Activated T-cell treated with anti-CD3 and anti-CD28 coated beads for 1 hour (primary cell): ENCODE measurements around the gene FOCAD.
"Not testable (repeated sequence)": the region's sequence is repeated elsewhere in the genome, so short reads cannot be mapped to it uniquely, and the experiment has no call there.

Source experiments
- DNase-seq: peaks from one replicate; pipeline ENCODE4 v3.0.0-alpha.2; 2020; ENCODE audit warnings: low read depth

The FOCAD gene

DNA sequence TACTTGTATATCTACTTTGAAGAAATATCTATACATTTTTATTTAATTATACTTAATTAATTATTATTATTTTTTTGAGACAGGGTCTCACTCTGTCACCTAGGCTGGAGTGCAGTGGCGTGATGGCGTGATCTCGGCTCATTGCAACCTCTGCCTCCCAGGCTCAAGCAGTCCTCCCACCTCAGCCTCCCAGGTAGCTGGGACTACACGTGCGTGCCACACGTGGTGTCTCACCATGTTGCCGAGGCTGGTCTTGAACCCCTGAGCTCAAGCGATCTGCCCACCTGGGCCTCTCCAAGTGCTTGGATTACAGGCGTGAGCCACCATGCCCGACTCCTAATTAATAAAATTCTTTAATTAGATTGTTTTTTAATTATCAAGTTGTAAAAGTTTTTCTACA, 10.5 kb upstream of the FOCAD start:
- DNase-seq, result not testable (repeated sequence)

GRCh38 chr9:20681467-20681866, 2.6 kb upstream of the FOCAD start:
- DNase-seq, result no peak

DNA sequence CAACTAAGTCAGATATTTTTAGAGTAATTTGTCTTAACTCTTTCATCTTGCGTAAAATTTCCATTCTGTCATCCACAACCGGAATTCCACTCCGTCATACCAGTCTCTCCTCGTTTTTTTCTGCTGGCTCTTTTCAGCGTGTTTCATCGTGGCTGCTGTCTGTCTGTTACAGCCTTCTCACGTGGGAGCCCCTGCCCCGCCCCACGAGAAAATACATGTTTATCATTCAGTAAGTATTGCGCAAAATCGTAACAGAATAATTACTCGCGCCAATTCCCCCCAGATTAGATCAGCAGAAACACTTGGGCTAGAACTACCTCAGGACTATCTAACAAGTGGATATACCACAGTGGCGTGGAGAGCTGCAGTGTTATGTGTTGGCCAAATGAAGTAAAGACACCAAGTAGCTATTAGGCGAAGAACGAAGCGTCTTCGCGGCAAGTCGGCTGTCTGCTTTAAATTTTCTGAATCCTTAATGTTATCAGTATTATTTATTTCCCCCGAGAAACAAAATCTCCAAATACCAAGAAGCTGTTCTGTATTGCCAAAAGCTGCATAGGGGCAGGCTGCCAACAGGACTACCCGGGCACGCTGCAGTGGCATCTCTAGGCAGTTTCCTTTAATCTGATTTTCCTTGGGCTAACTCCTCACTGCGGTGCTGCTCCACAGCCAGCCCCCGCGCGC, 566 bp upstream of the FOCAD start:
- DNase-seq, result peak; percentile 25

GRCh38 chr9:20684875-20685696, 1.0 kb downstream of the FOCAD start:
- no peak for DNase-seq

GRCh38 chr9:20685769-20686168, 1.7 kb downstream of the FOCAD start:
- DNase-seq, result no peak

GRCh38 chr9:20689833-20690232, 5.8 kb downstream of the FOCAD start:
- DNase-seq, result no peak

DNA sequence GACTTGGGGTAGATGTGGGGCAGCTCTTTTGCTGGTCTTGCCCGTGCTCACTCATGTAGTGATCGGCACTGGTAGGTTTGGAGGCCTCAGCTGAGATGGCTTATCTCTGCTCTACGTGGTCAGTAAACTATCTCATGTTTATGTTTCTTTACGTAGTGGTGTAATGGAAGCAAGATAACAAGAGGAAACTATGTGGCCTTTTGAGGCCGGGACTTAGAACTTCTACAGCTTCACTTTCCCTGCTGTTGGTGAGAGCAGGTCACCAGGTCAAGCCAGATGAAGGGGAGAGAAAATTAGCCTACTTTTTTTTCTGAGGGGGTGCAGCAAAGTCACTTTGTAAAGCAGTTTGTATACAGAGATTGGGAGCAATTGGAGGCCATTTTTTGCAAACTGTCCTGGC, 8.5 kb downstream of the FOCAD start:
- no peak for DNase-seq

DNA sequence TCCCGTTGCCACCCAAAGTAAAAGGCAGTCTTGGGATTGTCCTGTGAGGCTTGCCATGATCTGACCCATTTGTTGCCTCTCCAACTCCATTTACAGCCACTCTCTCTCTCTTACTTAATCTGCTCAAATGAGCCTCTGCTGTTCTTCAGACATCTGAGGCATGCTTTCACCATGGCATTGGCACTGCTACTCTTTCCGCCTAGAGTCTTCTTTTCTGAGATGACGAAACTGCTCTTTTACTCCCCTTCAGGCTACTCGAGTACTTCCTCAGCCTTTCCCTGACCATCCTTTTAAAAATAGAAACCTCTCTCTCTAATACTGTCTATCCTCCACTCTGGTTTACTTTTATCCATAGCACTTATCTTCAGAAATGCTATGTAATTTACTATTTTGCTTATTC, 9.0 kb downstream of the FOCAD start:
- no peak for DNase-seq

- DNase-seq, result no peak
Measured at GRCh38 chr9:20694248-20694647, 10.2 kb downstream of the FOCAD start.

DNA sequence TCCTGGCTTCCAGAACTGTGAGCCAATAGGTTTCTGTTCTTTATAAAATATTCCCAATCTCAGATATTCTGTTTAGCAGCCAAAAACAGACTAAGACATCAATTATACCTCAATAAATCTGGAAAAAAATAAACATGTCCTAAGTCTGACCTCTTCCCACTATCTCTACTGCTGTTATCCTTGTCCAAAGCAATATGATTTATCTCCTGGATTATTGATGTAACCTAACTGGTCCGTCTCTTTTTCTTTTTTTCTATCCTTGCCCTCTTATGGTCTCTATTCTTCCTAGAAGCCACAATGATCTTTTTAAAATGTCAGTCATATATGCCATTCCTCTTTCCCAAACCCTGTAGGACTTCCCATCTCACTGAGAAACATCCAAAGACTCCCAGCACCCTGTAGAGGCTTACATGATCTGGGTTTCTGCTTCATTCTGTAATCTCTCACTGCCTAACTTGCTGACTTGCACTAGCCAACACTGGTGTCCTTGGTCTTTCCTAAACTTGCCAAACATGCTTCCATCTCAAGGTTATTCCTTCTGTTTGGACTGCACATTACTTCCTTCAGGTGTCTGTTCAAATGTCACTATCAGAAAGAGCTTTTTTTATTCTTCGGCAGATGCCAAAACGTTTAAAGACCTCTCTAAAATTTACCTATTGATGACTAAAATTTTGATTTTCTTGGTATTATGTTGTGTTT, 13.1 kb downstream of the FOCAD start:
- DNase-seq, result no peak

DNA sequence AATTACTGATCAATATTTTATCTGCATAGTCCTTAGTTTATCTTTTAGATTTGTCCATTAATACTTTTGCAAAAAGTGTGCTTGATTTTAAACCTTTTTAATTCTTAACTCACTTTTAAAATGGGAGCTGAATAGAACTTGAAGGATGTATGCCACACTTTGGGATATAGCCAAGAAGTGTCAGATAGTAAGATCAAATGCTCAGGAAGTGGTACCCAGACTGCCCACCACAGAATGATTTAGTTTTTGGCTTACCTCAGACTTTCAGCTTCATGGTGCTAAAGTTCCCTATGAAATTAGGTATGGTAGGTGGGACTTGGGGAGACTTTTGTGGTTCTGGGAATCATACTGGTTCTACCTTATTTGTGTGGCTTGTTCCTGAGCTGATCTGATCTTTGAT, 14.7 kb downstream of the FOCAD start:
- no peak for DNase-seq

GRCh38 chr9:20701060-20701459, 17.0 kb downstream of the FOCAD start:
- no peak for DNase-seq

GRCh38 chr9:20702570-20702969, 18.5 kb downstream of the FOCAD start:
- no peak for DNase-seq

- no peak for DNase-seq
Measured at GRCh38 chr9:20703146-20703545, 19.1 kb downstream of the FOCAD start.

DNA sequence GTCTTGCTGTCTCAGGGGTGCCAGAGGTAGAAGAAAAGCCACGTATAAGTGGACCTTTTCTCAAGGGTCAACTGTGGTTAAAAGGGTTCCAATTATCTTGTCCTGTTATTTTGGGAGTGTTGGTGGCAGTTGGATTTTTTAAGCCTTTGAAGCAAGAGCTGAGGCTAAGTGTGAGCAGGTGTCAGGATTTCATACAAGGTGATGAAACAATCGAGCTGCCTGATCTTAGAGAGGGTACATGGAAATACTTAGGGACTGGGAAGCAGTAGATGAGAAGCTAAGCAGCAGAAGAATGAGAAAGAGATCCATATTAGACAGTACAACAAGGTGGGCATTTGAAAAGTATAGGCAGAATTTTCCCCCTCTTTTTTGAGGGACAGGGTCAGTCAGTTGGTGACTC, 23.6 kb downstream of the FOCAD start:
- DNase-seq, result no peak

- no peak for DNase-seq
Measured at GRCh38 chr9:20713172-20713571, 29.1 kb downstream of the FOCAD start.

DNA sequence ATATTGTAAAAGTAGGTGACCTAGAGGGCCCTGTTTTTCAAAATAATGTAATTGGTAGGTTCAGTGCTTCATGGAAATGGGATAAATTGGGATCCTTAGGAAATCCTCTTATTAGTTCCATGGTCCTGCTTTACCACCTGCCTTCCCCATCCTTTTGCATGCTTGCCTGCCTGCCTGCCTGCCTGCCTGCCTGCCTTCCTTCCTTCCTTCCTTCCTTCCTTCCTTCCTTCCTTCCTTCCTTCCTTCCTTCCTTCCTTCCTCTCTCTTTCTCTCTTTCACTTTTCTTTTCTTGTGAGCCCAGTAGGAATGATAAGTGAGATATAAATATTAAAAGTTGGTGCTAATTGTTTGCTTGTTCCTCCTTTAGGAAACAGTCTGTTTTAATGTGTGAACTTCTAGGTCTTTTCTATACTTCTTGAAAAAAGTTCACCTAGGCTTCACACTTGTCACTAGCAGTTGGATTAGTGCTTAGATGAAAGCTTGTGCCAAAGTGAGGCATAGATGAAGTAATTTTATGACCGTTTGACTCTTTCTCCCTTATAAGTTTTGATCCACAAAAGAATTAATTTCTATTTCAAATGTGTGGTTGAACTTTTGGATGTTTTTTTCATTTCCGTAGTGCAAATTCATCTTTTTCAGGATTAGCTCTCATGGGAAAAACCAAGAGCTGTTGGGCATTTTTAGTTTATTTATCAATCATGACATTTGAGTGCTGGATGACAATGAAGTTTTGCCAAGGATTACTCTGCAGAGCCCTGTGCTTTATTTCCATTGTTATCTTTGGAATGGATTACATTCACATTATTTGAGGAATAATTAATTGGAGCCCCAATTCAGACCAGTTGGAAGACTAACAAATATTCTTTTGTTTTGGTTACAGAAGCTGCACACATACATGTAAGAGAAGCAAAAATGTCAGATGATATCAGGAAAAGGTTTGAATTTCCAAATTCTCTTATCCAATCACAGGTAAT, 30.7 kb downstream of the FOCAD start:
- no peak for DNase-seq

DNA sequence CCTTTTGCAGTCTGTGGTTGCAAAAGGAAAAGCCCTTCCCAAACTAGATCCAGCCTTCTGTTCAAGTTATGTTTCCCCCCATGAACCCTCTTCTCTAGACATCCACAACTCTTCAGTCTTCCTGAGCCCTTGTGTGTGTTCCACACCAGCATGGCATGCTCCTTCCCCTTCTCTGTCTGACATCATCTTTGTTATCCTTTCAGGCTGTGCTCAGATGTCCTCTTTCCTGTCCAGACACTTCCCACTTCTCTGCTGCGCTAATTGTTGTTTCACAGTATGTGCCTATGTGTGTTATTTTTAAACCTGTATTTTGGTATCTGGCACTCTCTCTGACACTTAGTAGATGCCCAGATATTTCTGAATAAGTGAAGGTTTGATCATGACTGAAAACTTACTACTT, 38.2 kb downstream of the FOCAD start:
- DNase-seq, result no peak

DNA sequence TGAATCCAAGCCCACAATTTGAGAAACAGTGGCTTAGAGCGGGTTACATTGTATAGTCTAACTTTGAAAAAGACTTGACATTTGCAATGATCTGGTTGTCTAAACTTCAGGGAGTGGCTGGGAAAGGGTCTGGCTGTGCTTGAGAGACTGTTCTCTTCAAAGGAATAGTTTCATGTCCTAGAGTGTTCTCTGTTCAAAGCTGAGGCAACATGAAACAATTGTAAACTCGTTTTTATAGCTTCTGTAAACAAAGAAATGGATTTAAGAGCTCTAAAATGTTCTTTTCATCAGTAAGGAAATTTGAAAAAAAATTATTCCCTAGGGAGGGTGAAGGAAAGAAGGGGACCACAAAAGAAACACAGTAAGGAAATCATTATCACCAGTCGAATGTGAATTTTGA, 41.6 kb downstream of the FOCAD start:
- DNase-seq, result no peak

- no peak for DNase-seq
Measured at GRCh38 chr9:20726144-20726543, 42.1 kb downstream of the FOCAD start.

DNA sequence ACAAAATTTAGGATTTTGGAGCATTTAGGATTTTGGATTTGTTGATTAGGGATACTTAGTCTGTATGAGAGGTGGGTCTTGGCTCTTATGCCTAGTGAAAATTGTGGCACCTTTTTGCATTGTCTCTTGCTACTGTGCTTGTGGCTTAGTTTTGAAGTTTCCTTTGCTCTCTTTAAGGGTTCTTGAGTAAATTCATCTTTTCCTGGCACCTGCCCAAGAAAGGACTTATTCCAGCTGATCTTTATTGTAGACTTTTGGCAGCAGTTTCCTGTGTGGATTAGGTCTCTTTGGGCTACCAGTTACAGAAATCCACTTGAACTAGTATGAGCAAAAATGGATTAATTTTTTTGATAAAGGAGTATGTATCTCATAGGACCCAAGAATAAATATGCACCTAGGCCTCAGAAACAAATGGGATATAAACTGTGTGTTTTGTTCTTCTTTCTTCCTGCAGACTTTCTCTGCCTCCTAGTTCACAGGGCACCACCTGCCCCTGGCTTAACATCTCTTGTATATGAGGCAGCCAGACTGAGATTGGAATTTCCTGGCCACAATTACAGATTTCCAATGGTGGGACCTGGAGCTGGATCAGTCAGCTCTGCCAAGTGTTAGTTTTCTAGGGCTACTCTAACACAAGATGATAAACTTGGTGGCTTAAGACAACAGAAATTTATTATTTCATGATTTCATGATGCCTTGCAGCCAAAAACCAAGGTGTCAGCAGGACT, 44.6 kb downstream of the FOCAD start:
- no peak for DNase-seq
